ENCODE results near the gene PLA2G4E. TPM values are rescaled to one million over a fixed set of nuclear protein-coding genes. Genes with fewer than 3 reads are reported as not detected.

The PLA2G4E gene
- total and polyA plus RNA-seq, 2 of the 13 experiments (the other 11 are each of a cell fraction or from before 2014, with no cell fraction given), result not detected

GRCh38 chr15:41992151-41992802 lies 28.6 kb downstream of the PLA2G4E start:
- FAIRE-seq (no peak), ATAC-seq (no peak), DNase-seq (ENCODE audit: low spot score) (no peak)
- ChIA-PET CTCF (ENCODE audit: low intra/inter-chr PET ratio, low total read pairs) (no interaction called here), POLR2A (no interaction called here)
- Histone ChIP-seq H3K4me2 (ENCODE audit: low read depth, low read length) (no peak overlapping the region), H3K36me3 (replicated peaks in 1 of 2; ENCODE audit: control insufficient read depth in 1 of 2, insufficient read depth in 2 of 2, low read length in 2 of 2) (no peaks in the 10 kb centered on the region), H3K4me3 (replicated peaks in 1 of 3; ENCODE audit: insufficient read depth in 1 of 3, low read depth in 2 of 3, low read length in 3 of 3) (no peak overlapping the region), H3K9me3 (ENCODE audit: low read length) (no peaks in the 10 kb centered on the region), H4K20me1 (ENCODE audit: insufficient read depth, low read length) (no peaks in the 10 kb centered on the region), H3K79me2 (ENCODE audit: insufficient read depth, low read length) (no peaks in the 10 kb centered on the region), H3K27me3 (ENCODE audit: control insufficient read depth in 1 of 2, insufficient read depth in 2 of 2, low read length in 2 of 2) (peaks cover 7 to 54% of the 10 kb centered on the region in 2 experiments; a peak in 3 of 5 replicates), H2AFZ (ENCODE audit: low read length) (no peak overlapping the region), H3K9ac (ENCODE audit: insufficient read depth, low read depth, low read length) (no peak overlapping the region), H3K27ac (ENCODE audit: extremely low read length, insufficient read depth, low read length) (no peak overlapping the region), H3K4me1 (ENCODE audit: insufficient read depth, low read length) (peaks cover 13% of the 10 kb centered on the region)
- BruUV-seq (replicated peaks), result no TSS peak
- in situ Hi-C loops (cut with HindIII; ENCODE audit: extremely low pct_ligation_motif_present, low pct_unique_long_range_greater_than_20kb), result no loop called here
- intact Hi-C loops (cut with micrococcal nuclease; ENCODE audit: unreplicated experiment), result no loop called here
- WGBS (ENCODE audit: low lambda C conversion rate), result 33% methylated on average over 14 of the region's 18 CpGs
- TF ChIP-seq MYNN (CRISPR knock-in tag; IDR thresholded peaks at IDR 0.05; ENCODE audit: low read depth) (no peak), ADNP (CRISPR knock-in tag; IDR thresholded peaks at IDR 0.05) (no peak), NFIC (IDR thresholded peaks at IDR 0.05; ENCODE audit: low read length) (no peak), CERS6 (CRISPR knock-in tag; IDR thresholded peaks at IDR 0.05) (no peak), MED13 (CRISPR knock-in tag; IDR thresholded peaks at IDR 0.05) (no peak), LCORL (IDR thresholded peaks at IDR 0.05) (no peak), LCORL (CRISPR knock-in tag; IDR thresholded peaks at IDR 0.05) (no peak), HHEX (CRISPR knock-in tag; IDR thresholded peaks at IDR 0.05) (no peak), ZMYM2 (CRISPR knock-in tag; IDR thresholded peaks at IDR 0.05) (no peak), ATF7 (IDR thresholded peaks at IDR 0.05) (no peak), ATF7 (CRISPR knock-in tag; IDR thresholded peaks at IDR 0.05) (no peak), HOXA7 (CRISPR knock-in tag; IDR thresholded peaks at IDR 0.05) (no peak), ZNF367 (CRISPR knock-in tag; IDR thresholded peaks at IDR 0.05; ENCODE audit: borderline replicate concordance) (no peak), RAD51 (IDR thresholded peaks at IDR 0.05; ENCODE audit: borderline replicate concordance) (no peak), ETS1 (CRISPR knock-in tag; IDR thresholded peaks at IDR 0.05) (no peak), ZNF484 (CRISPR knock-in tag; IDR thresholded peaks at IDR 0.05; ENCODE audit: borderline replicate concordance, low read depth) (no peak), ATF1 (CRISPR knock-in tag; IDR thresholded peaks at IDR 0.05) (no peak)
- TF ChIP-seq, protein P1, sequence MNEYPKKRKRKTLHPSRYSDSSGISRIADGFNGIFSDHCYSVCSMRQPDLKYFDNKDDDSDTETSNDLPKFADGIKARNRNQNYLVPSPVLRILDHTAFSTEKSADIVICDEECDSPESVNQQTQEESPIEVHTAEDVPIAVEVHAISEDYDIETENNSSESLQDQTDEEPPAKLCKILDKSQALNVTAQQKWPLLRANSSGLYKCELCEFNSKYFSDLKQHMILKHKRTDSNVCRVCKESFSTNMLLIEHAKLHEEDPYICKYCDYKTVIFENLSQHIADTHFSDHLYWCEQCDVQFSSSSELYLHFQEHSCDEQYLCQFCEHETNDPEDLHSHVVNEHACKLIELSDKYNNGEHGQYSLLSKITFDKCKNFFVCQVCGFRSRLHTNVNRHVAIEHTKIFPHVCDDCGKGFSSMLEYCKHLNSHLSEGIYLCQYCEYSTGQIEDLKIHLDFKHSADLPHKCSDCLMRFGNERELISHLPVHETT (CRISPR knock-in tag; conservative IDR thresholded peaks at IDR 0.05), result no peak
- TF ChIP-seq, protein P2, sequence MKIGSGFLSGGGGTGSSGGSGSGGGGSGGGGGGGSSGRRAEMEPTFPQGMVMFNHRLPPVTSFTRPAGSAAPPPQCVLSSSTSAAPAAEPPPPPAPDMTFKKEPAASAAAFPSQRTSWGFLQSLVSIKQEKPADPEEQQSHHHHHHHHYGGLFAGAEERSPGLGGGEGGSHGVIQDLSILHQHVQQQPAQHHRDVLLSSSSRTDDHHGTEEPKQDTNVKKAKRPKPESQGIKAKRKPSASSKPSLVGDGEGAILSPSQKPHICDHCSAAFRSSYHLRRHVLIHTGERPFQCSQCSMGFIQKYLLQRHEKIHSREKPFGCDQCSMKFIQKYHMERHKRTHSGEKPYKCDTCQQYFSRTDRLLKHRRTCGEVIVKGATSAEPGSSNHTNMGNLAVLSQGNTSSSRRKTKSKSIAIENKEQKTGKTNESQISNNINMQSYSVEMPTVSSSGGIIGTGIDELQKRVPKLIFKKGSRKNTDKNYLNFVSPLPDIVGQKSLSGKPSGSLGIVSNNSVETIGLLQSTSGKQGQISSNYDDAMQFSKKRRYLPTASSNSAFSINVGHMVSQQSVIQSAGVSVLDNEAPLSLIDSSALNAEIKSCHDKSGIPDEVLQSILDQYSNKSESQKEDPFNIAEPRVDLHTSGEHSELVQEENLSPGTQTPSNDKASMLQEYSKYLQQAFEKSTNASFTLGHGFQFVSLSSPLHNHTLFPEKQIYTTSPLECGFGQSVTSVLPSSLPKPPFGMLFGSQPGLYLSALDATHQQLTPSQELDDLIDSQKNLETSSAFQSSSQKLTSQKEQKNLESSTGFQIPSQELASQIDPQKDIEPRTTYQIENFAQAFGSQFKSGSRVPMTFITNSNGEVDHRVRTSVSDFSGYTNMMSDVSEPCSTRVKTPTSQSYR (CRISPR knock-in tag; IDR thresholded peaks at IDR 0.05; ENCODE audit: borderline replicate concordance), result no peak

Data from HepG2 (cell line).